Measurements from ENCODE around the gene BLVRA. TPM values are rescaled to one million over a fixed set of nuclear protein-coding genes. Genes with fewer than 3 reads are reported as not detected.

Gene BLVRA
- polyA plus RNA-seq, 1 donor (not counting 4 experiments of a cell fraction or from before 2014, with no cell fraction given) = 49.6 TPM

DNA sequence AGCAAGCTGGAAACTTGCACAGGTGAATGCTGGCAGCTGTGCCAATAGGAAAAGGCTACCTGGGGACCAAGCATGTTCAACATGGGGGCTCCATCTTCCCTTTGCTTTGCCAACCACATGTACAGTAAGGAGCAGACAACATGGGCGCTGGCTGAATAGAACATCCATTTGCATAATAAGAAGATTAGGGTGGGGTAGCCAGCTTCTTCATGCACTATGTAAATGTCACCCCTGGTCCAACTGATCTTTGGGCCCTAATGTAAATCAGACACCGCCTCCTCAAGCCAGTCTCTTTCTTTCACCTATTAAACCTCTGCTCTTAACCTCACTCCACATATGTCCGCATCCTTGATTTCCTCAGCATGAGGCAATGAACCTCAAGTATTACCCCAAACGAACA, 84.8 kb downstream of the BLVRA start:
- Histone ChIP-seq H3K4me1 (ENCODE audit: control insufficient read depth, extremely low read depth, insufficient read depth, low read length) (peaks cover 3% of the 10 kb centered on the region), H4K20me1 (ENCODE audit: control insufficient read depth, extremely low read depth, insufficient read depth, low read length) (no peaks in the 10 kb centered on the region), H3K36me3 (ENCODE audit: control insufficient read depth in 2 of 2, extremely low read depth in 1 of 2, insufficient read depth in 2 of 2, low read length in 2 of 2) (no peaks in the 10 kb centered on the region), H3K4me2 (ENCODE audit: control insufficient read depth, extremely low read depth, insufficient read depth, low read depth, low read length) (no peak overlapping the region), H3K9me3 (ENCODE audit: control insufficient read depth, low read depth, low read length) (no peaks in the 10 kb centered on the region), H3K9ac (ENCODE audit: control insufficient read depth, extremely low read depth, insufficient read depth, low read length) (no peak overlapping the region), H3K9me1 (ENCODE audit: control insufficient read depth, extremely low read depth, insufficient read depth, low read length) (no peaks in the 10 kb centered on the region), H3K27me3 (ENCODE audit: control insufficient read depth, extremely low read depth, insufficient read depth, low read length) (no peaks in the 10 kb centered on the region), H3K4me3 (ENCODE audit: control insufficient read depth in 2 of 3, extremely low read depth in 1 of 3, insufficient read depth in 2 of 3, low read depth in 1 of 3, low read length in 3 of 3) (no peak overlapping the region), H3K27ac (ENCODE audit: control insufficient read depth, insufficient read depth, low read length) (no peak overlapping the region), H2AFZ (ENCODE audit: control insufficient read depth, low read length) (no peak overlapping the region), H3K79me2 (ENCODE audit: control insufficient read depth, insufficient read depth, low read length) (no peaks in the 10 kb centered on the region)
- dilution Hi-C loops (cut with MboI; ENCODE audit: extremely low pct_ligation_motif_present, low sequenced_read_pairs) = no loop called here
- TF ChIP-seq CTCF (optimal IDR thresholded peaks at IDR 0.05 in 1 of 3, IDR thresholded peaks at IDR 0.05 in 1 of 3, conservative IDR thresholded peaks at IDR 0.05 in 1 of 3; ENCODE audit: extremely low read depth in 1 of 3, insufficient read depth in 2 of 3, low read length in 3 of 3) (no peak), EZH2 (IDR thresholded peaks at IDR 0.05; ENCODE audit: low read length) (no peak)
- FAIRE-seq = no peak
- no peak for DNase-seq (ENCODE audit: low read depth, low spot score)

- no peaks in the 10 kb centered on the region for H4K20me1 ChIP-seq (ENCODE audit: control insufficient read depth, extremely low read depth, insufficient read depth, low read length)
- no peak for DNase-seq (ENCODE audit: low read depth, low spot score)
These were observed 85.8 kb downstream of the BLVRA start for GRCh38 chr7:43844257-43844656.

More at GRCh38 chr7:43844257-43844656, 85.8 kb downstream of the BLVRA start:
- Histone ChIP-seq H3K9me3 (ENCODE audit: control insufficient read depth, low read depth, low read length) (no peaks in the 10 kb centered on the region), H3K79me2 (ENCODE audit: control insufficient read depth, insufficient read depth, low read length) (no peaks in the 10 kb centered on the region), H3K27me3 (ENCODE audit: control insufficient read depth, extremely low read depth, insufficient read depth, low read length) (no peaks in the 10 kb centered on the region), H3K4me1 (ENCODE audit: control insufficient read depth, extremely low read depth, insufficient read depth, low read length) (no peaks in the 10 kb centered on the region), H3K9ac (ENCODE audit: control insufficient read depth, extremely low read depth, insufficient read depth, low read length) (no peak overlapping the region), H3K9me1 (ENCODE audit: control insufficient read depth, extremely low read depth, insufficient read depth, low read length) (no peaks in the 10 kb centered on the region), H3K27ac (ENCODE audit: control insufficient read depth, insufficient read depth, low read length) (no peak overlapping the region), H3K36me3 (ENCODE audit: control insufficient read depth in 2 of 2, extremely low read depth in 1 of 2, insufficient read depth in 2 of 2, low read length in 2 of 2) (no peaks in the 10 kb centered on the region), H2AFZ (ENCODE audit: control insufficient read depth, low read length) (no peak overlapping the region), H3K4me3 (ENCODE audit: control insufficient read depth in 2 of 3, extremely low read depth in 1 of 3, insufficient read depth in 2 of 3, low read depth in 1 of 3, low read length in 3 of 3) (no peak overlapping the region), H3K4me2 (ENCODE audit: control insufficient read depth, extremely low read depth, insufficient read depth, low read depth, low read length) (no peak overlapping the region)
- dilution Hi-C loops (cut with MboI; ENCODE audit: extremely low pct_ligation_motif_present, low sequenced_read_pairs) = no loop called here
- TF ChIP-seq CTCF (optimal IDR thresholded peaks at IDR 0.05 in 1 of 3, IDR thresholded peaks at IDR 0.05 in 1 of 3, conservative IDR thresholded peaks at IDR 0.05 in 1 of 3; ENCODE audit: extremely low read depth in 1 of 3, insufficient read depth in 2 of 3, low read length in 3 of 3) = no peak
- no peak for TF ChIP-seq EZH2 (IDR thresholded peaks at IDR 0.05; ENCODE audit: low read length)
- no peak for FAIRE-seq
